ENCODE data around the gene PODXL2. TPM values are rescaled to one million over a fixed set of nuclear protein-coding genes. Genes with fewer than 3 reads are reported as not detected.

Gene PODXL2
- total RNA-seq, 2 donors from 2014 or later, result 0.14 to 1.4 TPM

GRCh38 chr3:127712881-127713771, 84.1 kb downstream of the PODXL2 start:
- Mint-ChIP-seq H3K27me3 (ENCODE audit: low read depth) (peaks cover 8% of the 10 kb centered on the region), H3K4me1 (ENCODE audit: low read depth) (no peaks in the 10 kb centered on the region), H3K36me3 (ENCODE audit: insufficient read depth in 2 of 2) (no peaks in the 10 kb centered on the region), H3K9me3 (no peaks in the 10 kb centered on the region), H3K4me3 (no peak overlapping the region), H3K27ac (no peak overlapping the region)
- no peak for DNase-seq
- no peak for ATAC-seq (replicated peaks in 1 of 2)

- Mint-ChIP-seq H3K27me3 (ENCODE audit: low read depth) (peaks cover 8% of the 10 kb centered on the region), H3K36me3 (ENCODE audit: insufficient read depth in 2 of 2) (no peaks in the 10 kb centered on the region), H3K9me3 (no peaks in the 10 kb centered on the region), H3K4me1 (ENCODE audit: low read depth) (no peaks in the 10 kb centered on the region), H3K4me3 (no peak overlapping the region), H3K27ac (no peak overlapping the region)
- DNase-seq, result no peak
- no peak for ATAC-seq (replicated peaks in 1 of 2)
These were observed 85.2 kb downstream of the PODXL2 start for GRCh38 chr3:127714125-127714571.

- H3K4me1 Mint-ChIP-seq (ENCODE audit: low read depth), result no peaks in the 10 kb centered on the region
- no peaks in the 10 kb centered on the region for H3K9me3 Mint-ChIP-seq
- peaks cover 8% of the 10 kb centered on the region for H3K27me3 Mint-ChIP-seq (ENCODE audit: low read depth)
- no peak overlapping the region for H3K27ac Mint-ChIP-seq
- H3K4me3 Mint-ChIP-seq, result no peak overlapping the region
- ATAC-seq (replicated peaks in 1 of 2) (no peak), DNase-seq (no peak)
- H3K36me3 Mint-ChIP-seq (ENCODE audit: insufficient read depth in 2 of 2), result no peaks in the 10 kb centered on the region
These were observed 85.9 kb downstream of the PODXL2 start for GRCh38 chr3:127714866-127715265.

GRCh38 chr3:127715532-127715931, 86.5 kb downstream of the PODXL2 start:
- H3K27ac Mint-ChIP-seq, result no peak overlapping the region
- H3K9me3 Mint-ChIP-seq, result no peaks in the 10 kb centered on the region
- no peaks in the 10 kb centered on the region for H3K36me3 Mint-ChIP-seq (ENCODE audit: insufficient read depth in 2 of 2)
- peaks cover 8% of the 10 kb centered on the region for H3K27me3 Mint-ChIP-seq (ENCODE audit: low read depth)
- H3K4me1 Mint-ChIP-seq (ENCODE audit: low read depth), result no peaks in the 10 kb centered on the region
- DNase-seq (no peak), ATAC-seq (replicated peaks in 1 of 2) (no peak)
- H3K4me3 Mint-ChIP-seq, result no peak overlapping the region

- Mint-ChIP-seq H3K4me1 (ENCODE audit: low read depth) (no peaks in the 10 kb centered on the region), H3K4me3 (no peak overlapping the region), H3K36me3 (ENCODE audit: insufficient read depth in 2 of 2) (no peaks in the 10 kb centered on the region), H3K9me3 (no peaks in the 10 kb centered on the region), H3K27me3 (ENCODE audit: low read depth) (peaks cover 8% of the 10 kb centered on the region), H3K27ac (no peak overlapping the region)
- no peak for ATAC-seq (replicated peaks in 1 of 2)
- DNase-seq, result no peak
These were observed 87.4 kb downstream of the PODXL2 start for GRCh38 chr3:127716384-127716783.

- Mint-ChIP-seq H3K27me3 (ENCODE audit: low read depth) (peaks cover 8% of the 10 kb centered on the region), H3K4me3 (no peak overlapping the region), H3K4me1 (ENCODE audit: low read depth) (no peaks in the 10 kb centered on the region), H3K36me3 (ENCODE audit: insufficient read depth in 2 of 2) (no peaks in the 10 kb centered on the region), H3K9me3 (no peaks in the 10 kb centered on the region), H3K27ac (no peak overlapping the region)
- DNase-seq, result no peak
- ATAC-seq (replicated peaks in 1 of 2), result no peak
These were observed 88.6 kb downstream of the PODXL2 start for GRCh38 chr3:127717357-127718244.

GRCh38 chr3:127718245-127718915, 89.4 kb downstream of the PODXL2 start:
- H3K36me3 Mint-ChIP-seq (ENCODE audit: insufficient read depth in 2 of 2), result no peaks in the 10 kb centered on the region
- H3K4me3 Mint-ChIP-seq, result no peak overlapping the region
- H3K27ac Mint-ChIP-seq, result no peak overlapping the region
- ATAC-seq (replicated peaks in 1 of 2) (no peak), DNase-seq (no peak)
- peaks cover 8% of the 10 kb centered on the region for H3K27me3 Mint-ChIP-seq (ENCODE audit: low read depth)
- no peaks in the 10 kb centered on the region for H3K9me3 Mint-ChIP-seq
- no peaks in the 10 kb centered on the region for H3K4me1 Mint-ChIP-seq (ENCODE audit: low read depth)

GRCh38 chr3:127718916-127719290, 89.9 kb downstream of the PODXL2 start:
- Mint-ChIP-seq H3K4me1 (ENCODE audit: low read depth) (no peaks in the 10 kb centered on the region), H3K9me3 (no peaks in the 10 kb centered on the region), H3K27me3 (ENCODE audit: low read depth) (peaks cover 8% of the 10 kb centered on the region), H3K27ac (no peak overlapping the region), H3K36me3 (ENCODE audit: insufficient read depth in 2 of 2) (no peaks in the 10 kb centered on the region), H3K4me3 (no peak overlapping the region)
- DNase-seq, result no peak
- ATAC-seq (replicated peaks in 1 of 2), result no peak

- Mint-ChIP-seq H3K4me3 (no peak overlapping the region), H3K36me3 (ENCODE audit: insufficient read depth in 2 of 2) (no peaks in the 10 kb centered on the region), H3K4me1 (ENCODE audit: low read depth) (no peaks in the 10 kb centered on the region), H3K9me3 (no peaks in the 10 kb centered on the region), H3K27ac (no peak overlapping the region), H3K27me3 (ENCODE audit: low read depth) (peaks cover 8% of the 10 kb centered on the region)
- no peak for DNase-seq
- ATAC-seq (replicated peaks in 1 of 2), result no peak
These were observed 90.4 kb downstream of the PODXL2 start for GRCh38 chr3:127719369-127719768.

- H3K4me3 Mint-ChIP-seq, result no peak overlapping the region
These were observed 91.3 kb downstream of the PODXL2 start for GRCh38 chr3:127720161-127720823.

GRCh38 chr3:127720985-127721935, 92.3 kb downstream of the PODXL2 start:
- no peaks in the 10 kb centered on the region for H3K4me1 Mint-ChIP-seq (ENCODE audit: low read depth)
- no peak for ATAC-seq (replicated peaks in 1 of 2)
- no peaks in the 10 kb centered on the region for H3K9me3 Mint-ChIP-seq
- DNase-seq, result no peak
- no peak overlapping the region for H3K4me3 Mint-ChIP-seq
- no peaks in the 10 kb centered on the region for H3K36me3 Mint-ChIP-seq (ENCODE audit: insufficient read depth in 2 of 2)
- no peak overlapping the region for H3K27ac Mint-ChIP-seq
- H3K27me3 Mint-ChIP-seq (ENCODE audit: low read depth), result no peaks in the 10 kb centered on the region

More at GRCh38 chr3:127720161-127720823, 91.3 kb downstream of the PODXL2 start:
- ATAC-seq (replicated peaks in 1 of 2), result no peak
- H3K4me1 Mint-ChIP-seq (ENCODE audit: low read depth), result no peaks in the 10 kb centered on the region
- H3K27me3 Mint-ChIP-seq (ENCODE audit: low read depth), result peaks cover 4% of the 10 kb centered on the region
- DNase-seq, result no peak
- no peaks in the 10 kb centered on the region for H3K36me3 Mint-ChIP-seq (ENCODE audit: insufficient read depth in 2 of 2)
- H3K9me3 Mint-ChIP-seq, result no peaks in the 10 kb centered on the region
- H3K27ac Mint-ChIP-seq, result no peak overlapping the region

All from activated T-cell treated with anti-CD3 and anti-CD28 coated beads, Interleukin-2, amount 50 U/mL, for 72 hours (primary cell).